Cardiac septum (tissue), 1 donor: Measurements from ENCODE around the gene MUL1. TPM values are rescaled to one million over a fixed set of nuclear protein-coding genes. Genes with fewer than 3 reads are reported as not detected.

ENCODE experiments used
- DNase-seq: peaks from one replicate; pipeline ENCODE4 v3.0.0-alpha.2; 2020; ENCODE audit warnings: low spot score
- intact Hi-C: fragments of 100-400 bp; cut with DNase I; formaldehyde crosslinking; loops from one replicate; pipeline ENCODE4 v1.14.0; 2022
- total RNA-seq: library from RNA; stranded (reverse); fragmentation: NEBNext Ultra II Directional; extraction: Animal tissue kit (Norgen Biotek cat#: 25700); gene quantifications from one replicate; pipeline ENCODE4 v1.2.1, GENCODE V29; 2021
- donor health status: DM: no; HTN: no; CAD: no.

The MUL1 gene
- total RNA-seq, 1 donor from 2014 or later: 35.1 TPM

GRCh38 chr1:20474333-20474975 lies 33.5 kb downstream of the MUL1 start:
- intact Hi-C loops: no loop called here
- no peak for DNase-seq

GRCh38 chr1:20473894-20474293 lies 34.1 kb downstream of the MUL1 start:
- no peak for DNase-seq
- intact Hi-C loops: no loop called here

- no peak for DNase-seq
- intact Hi-C loops: no loop called here
These were observed 34.9 kb downstream of the MUL1 start for GRCh38 chr1:20472860-20473711.

GRCh38 chr1:20472121-20472520 lies 35.8 kb downstream of the MUL1 start:
- no peak for DNase-seq
- intact Hi-C loops: no loop called here

DNA sequence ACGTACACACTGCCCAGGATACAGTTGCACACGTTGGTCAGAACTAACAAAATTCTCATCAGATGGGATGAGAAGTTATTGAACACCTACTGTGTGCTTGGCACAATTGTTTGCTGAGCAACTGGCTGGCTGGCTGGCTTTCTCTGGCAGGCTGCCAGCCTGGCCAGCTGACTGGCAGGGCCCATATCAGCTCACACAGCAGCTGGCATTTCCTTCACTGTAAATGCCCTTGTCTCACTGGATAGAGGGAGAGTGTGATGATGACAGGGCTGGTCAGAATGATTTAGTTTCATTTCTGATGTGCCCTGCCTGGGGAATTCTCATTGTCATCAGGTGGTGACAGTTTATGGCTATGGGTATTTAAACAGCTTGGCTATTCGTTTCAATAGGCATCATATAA lies 37.8 kb downstream of the MUL1 start:
- intact Hi-C loops: no loop called here
- DNase-seq: no peak

DNA sequence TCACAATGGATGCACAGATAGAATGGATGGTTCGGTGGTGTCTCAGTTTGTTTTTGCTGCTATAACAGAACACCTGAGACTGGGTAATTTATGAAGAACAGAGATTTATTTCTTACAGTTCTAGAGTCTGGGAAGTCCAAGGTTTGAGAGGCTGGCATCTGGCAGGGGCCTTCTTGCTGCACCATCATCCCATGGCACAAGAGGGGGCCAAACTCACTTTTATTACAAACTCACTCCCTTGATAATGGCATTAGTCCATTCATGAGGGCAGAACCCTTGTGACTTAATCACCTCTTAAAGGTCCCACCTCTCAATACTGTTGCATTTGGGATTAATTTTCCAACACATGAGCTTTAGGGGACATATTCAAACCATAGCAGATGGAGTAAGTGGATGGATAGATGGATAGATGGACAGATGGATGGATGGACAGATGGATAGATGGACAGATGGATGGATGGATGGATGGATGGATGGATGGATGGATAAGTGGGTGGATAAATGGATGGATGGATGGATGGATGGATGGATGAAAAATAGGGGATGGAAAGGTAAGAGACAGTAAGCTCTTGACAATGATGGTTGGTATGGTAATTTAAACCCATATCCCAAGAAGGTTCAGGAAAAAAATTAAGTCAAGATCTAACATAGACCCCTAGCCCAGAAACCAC lies 38.4 kb downstream of the MUL1 start:
- intact Hi-C loops: no loop called here
- DNase-seq: no peak

DNA sequence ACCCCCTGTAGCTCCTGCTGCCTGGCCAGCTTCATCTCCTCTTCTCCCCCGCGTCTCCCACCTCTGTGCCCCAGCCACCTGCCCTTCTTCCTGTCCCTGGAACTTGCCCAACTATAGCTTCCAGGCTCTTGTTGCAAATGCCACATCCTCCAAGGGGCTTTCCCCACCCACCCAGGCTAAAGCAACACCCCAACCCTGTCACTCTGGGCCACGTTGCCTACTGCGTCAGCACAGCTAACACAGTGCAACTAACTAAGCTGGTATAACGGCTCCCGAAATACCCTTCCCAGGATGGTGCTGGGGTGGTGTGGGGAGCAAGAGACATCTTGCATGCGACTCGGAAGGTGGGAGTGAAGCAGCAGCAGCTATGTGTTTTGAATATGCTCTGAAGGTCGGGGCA lies 41.7 kb downstream of the MUL1 start:
- intact Hi-C loops: no loop called here
- no peak for DNase-seq

GRCh38 chr1:20465187-20465586 lies 42.8 kb downstream of the MUL1 start:
- no peak for DNase-seq
- intact Hi-C loops: no loop called here

GRCh38 chr1:20463502-20463901 lies 44.4 kb downstream of the MUL1 start:
- no peak for DNase-seq
- intact Hi-C loops: no loop called here

DNA sequence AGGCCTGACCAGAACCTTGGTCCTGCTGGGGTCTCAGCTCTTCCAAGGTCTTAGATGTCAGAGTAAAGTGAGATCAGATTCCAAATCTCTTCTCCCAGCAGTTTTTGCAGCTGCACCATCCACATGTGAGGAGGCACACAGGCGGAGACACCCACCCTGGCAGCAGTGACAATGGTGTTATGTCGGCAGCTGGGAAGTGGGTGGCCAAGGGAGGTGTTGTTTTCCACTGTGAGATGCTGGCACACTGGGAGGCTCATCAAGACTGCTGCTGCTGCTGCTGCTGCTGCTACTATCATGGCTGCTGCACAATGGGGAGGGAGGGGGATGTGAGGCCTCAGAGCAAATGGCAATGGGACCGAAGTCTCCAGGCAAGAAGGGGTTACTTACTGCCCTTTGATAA lies 45.6 kb downstream of the MUL1 start:
- intact Hi-C loops: no loop called here
- no peak for DNase-seq

DNA sequence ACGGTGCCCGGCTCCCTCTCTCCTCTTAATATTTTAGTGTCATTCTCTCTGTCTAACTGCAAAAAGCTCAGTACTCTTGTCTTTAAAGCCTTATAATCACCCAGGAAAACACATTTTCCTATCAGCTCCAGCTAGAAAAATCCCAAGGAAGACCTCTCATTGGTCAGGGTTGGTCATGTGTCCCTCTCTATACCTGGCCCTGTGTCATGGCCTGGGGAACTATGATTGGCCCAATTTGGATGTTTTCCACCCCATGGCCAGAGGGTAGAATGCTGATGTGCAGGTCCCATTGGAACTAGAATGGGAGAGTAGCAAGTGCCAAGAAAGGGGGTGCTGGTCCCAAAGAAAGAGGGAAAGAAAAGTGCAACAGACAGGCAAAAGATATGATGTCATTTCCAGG lies 49.2 kb downstream of the MUL1 start:
- intact Hi-C loops: no loop called here
- no peak for DNase-seq

DNA sequence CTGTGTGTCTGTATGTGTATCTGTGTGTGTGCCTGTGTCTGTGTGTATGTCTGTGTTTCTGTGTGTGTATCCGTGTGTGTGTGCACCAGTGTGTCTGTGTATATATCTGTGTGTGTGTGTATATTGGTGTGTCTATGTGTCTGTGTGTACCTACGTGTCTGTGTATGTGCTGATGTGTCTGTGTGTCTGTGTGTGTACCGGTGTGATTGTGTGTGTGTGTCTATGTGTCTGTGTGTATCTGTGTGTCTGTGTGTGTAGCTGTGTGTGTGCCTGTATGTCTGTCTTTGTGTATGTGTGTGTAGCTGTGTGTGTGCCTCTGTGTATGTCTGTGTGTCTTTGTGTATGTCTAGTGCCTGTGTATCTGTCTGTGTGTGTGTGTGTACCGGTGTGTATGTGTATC lies 53.9 kb downstream of the MUL1 start:
- intact Hi-C loops: no loop called here
- DNase-seq: no peak

- intact Hi-C loops: no loop called here
These were observed 58.1 kb downstream of the MUL1 start for GRCh38 chr1:20449735-20450311.

More at GRCh38 chr1:20449735-20450311, 58.1 kb downstream of the MUL1 start:
- DNase-seq: no peak

Other genes starting within 250 kb of the MUL1 start
- not detected for gene VWA5B1, start 217.3 kb downstream of the MUL1 start, total RNA-seq
- 11.7 TPM for gene CAMK2N1, start 21.9 kb downstream of the MUL1 start, total RNA-seq
- gene FAM43B, start 44.4 kb upstream of the MUL1 start, total RNA-seq: 3.9 TPM
- 4.0 TPM for gene CDA, start 80.9 kb upstream of the MUL1 start, total RNA-seq
- gene PINK1, start 125.3 kb upstream of the MUL1 start, total RNA-seq: 224 TPM
- gene DDOST, start 153.2 kb upstream of the MUL1 start, total RNA-seq: 108 TPM
- gene KIF17, start 209.9 kb upstream of the MUL1 start, total RNA-seq: 1.5 TPM
- gene SH2D5, start 224.6 kb upstream of the MUL1 start, total RNA-seq: not detected